Effector memory CD8-positive, alpha-beta T cell (primary cell): ENCODE measurements around the gene SIK2.
"Not testable (repeated sequence)": the region's sequence is repeated elsewhere in the genome, so short reads cannot be mapped to it uniquely, and the experiment has no call there.

ENCODE experiments used
- ATAC-seq: fragments of 150-1000 bp; cut with Tn5 transposase; replicated peaks from 2 replicates; pipeline ENCODE4 v1.10.0; 2021; ENCODE audit warnings: mild to moderate bottlenecking, moderate library complexity
- DNase-seq, 3 experiments: peaks; one replicate each; pipeline ENCODE4 v3.0.0; 2021
- H3K27ac Mint-ChIP-seq, 2 donors: one replicate each; pipeline ENCODE4 v1.8.0; 2022; ENCODE audit warnings: mild to moderate bottlenecking in 2 of 2, mixed read lengths in 2 of 2, moderate library complexity in 2 of 2
- H3K27me3 Mint-ChIP-seq, 2 donors: one replicate each; pipeline ENCODE4 v1.8.0; 2022; ENCODE audit warnings: mixed read lengths in 2 of 2
- H3K36me3 Mint-ChIP-seq: one replicate; pipeline ENCODE4 v1.8.0; 2022; ENCODE audit warnings: mild to moderate bottlenecking, moderate library complexity, mixed read lengths; ENCODE audit not compliant: insufficient read depth
- H3K4me1 Mint-ChIP-seq, 2 donors: one replicate each; pipeline ENCODE4 v1.8.0; 2022; ENCODE audit warnings: low read depth in 2 of 2, mixed read lengths in 2 of 2
- H3K4me3 Mint-ChIP-seq, 2 donors: one replicate each; pipeline ENCODE4 v1.8.0; 2022; ENCODE audit warnings: mild to moderate bottlenecking in 2 of 2, mixed read lengths in 2 of 2, moderate library complexity in 2 of 2
- H3K9me3 Mint-ChIP-seq, 2 donors: one replicate each; pipeline ENCODE4 v1.8.0; 2022; ENCODE audit warnings: mixed read lengths in 2 of 2

SIK2 gene

DNA sequence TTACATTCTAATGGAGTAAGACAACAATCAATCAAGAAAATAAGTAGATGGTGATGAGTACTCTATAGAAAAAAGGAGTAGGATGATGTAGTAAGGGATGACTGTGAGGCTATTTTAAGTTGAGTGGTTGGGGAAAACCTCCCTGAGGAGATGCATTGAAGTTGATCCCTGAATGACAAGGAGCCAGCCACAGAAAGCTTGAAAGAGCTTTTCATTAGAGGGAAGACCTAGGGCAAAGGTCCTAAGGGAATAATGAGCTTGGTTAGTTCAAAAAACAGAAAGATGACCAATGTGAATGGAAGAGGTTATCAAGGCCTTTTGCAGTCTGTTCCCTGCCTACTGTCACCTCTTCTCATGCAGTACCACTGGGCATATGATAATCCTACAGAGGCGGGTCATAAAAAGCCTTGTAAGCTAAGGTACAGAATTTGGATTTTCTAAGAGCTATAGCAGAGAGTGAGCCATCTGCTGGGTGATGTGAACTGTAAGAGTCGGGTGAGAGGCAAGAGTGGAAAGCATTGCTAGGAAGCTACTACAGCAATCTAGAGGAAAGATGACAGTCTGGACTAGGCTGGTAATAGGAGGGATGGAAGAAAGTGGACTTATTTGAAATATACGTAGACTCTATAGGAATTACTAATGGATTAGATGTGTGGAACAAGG is 160.9 kb downstream of the SIK2 start:
- H3K9me3 Mint-ChIP-seq, result no peaks in the 10 kb centered on the region
- no peak for ATAC-seq
- no peak overlapping the region for H3K27ac Mint-ChIP-seq
- no peak overlapping the region for H3K4me3 Mint-ChIP-seq
- peaks cover 30 to 37% of the 10 kb centered on the region in 2 donors for H3K4me1 Mint-ChIP-seq
- no peak for DNase-seq
- H3K27me3 Mint-ChIP-seq, result no peaks in the 10 kb centered on the region
- H3K36me3 Mint-ChIP-seq, result peaks cover 33% of the 10 kb centered on the region

DNA sequence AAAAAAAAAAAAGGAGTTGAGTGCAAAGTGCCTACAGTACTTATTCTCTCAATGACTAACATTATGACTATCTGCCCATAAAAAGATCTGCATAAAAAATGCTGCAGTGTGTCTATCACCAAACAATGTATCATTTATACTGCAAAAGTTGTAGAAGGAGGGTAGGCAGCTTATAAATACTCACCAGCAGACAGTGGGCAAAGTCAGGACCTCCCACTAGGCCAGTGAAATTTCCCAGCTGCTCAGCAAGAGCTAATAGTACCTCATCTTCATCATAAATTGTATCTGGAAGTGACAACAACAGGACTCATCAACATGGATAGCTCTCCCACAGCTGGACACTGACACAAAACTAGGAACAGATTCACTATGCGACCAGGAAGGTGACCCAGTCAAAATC is 162.4 kb downstream of the SIK2 start:
- Mint-ChIP-seq H3K27ac (peak overlapping the region in 1 of 2 donors; percentile 91), H3K27me3 (no peaks in the 10 kb centered on the region), H3K9me3 (no peaks in the 10 kb centered on the region), H3K4me1 (peaks cover 30 to 37% of the 10 kb centered on the region in 2 donors), H3K4me3 (peak overlapping the region; percentile 89 to 98), H3K36me3 (peaks cover 21% of the 10 kb centered on the region)
- no peak for ATAC-seq
- no peak for DNase-seq

DNA sequence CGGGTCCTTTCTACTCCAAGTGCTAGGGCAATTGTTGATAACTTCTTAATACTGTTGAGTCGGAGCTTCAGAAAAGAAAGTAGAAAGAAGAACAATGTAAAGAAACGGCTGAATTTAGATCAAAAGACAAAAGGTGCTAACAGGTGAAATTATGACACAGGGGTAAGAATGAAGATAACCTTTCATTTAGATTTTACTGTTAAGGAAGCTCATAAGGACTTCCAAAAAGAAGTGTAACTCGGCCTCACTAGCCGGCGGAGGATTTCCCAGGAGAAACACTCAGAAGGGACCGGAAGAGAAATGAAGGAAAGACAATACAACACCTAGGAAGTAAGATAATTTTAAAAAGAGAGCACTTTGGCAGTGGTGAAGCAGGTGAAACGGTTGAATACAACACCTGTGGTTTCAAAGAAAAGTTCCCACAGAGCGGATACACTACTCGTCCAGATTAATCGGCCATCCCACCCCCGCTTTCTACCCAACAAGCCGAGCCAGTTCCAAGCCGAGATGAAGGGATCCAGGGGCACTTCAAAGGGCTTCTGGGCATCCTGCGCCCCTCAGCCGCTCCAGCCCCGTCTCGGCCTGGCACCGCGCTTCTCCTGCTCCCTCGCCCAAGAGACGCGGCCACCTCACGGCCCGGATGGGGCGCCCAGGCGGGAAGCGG is 163.2 kb downstream of the SIK2 start:
- DNase-seq, result no peak
- Mint-ChIP-seq H3K27ac (peak overlapping the region; percentile 91 to 94), H3K9me3 (no peaks in the 10 kb centered on the region), H3K4me3 (peak overlapping the region; percentile 89 to 98), H3K27me3 (no peaks in the 10 kb centered on the region), H3K4me1 (peaks cover 30 to 37% of the 10 kb centered on the region in 2 donors), H3K36me3 (peaks cover 15% of the 10 kb centered on the region)
- ATAC-seq, result peak; percentile 5

DNA sequence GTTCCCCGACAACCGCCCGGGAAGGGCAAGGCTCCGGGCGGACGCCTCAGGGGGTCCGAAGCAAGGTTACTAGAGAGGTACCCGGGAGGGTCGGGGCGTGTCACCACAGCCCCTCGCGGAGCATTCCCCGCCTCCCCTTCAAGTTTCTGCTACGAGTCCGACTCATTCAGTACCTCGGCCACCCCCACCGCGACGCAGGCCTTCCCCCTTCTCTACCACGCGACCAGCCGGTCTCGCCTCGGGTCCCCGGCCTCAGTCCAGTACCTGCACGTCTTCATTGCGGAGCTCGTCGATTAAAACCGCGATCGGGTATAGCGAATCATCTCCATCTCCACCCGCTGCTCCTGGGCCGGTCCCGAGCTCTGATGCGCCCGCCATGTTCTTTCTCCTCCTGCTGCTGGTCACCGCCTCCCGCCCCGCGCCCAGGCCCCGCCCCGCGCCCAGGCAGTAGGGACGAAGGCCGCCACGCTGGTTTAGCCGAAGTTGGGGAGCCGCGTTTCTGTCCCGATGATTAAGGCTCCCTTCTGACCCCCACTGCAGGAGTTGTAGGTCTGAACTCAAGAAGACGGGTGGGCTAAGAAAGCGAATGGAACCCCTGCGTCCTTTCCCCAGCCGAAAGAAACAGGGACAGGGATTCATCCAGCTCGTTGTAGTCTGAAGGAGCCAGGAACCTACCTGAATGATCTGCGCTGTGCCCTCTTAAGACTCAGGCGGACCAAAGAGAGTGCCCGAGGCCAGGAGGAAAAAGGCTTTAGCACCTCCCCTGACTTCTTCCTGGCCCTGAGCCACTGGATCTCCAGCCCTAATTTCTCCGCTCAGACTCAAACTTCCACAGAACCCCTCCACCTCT is 164.0 kb downstream of the SIK2 start, which contains the start of gene PPP2R1B:
Gene PPP2R1B, minus strand, starts transcription at position 406 of the 850 bp plus-strand sequence. Its CDS starts 28 bp downstream, at position 378.
- no peaks in the 10 kb centered on the region for H3K9me3 Mint-ChIP-seq
- peak; percentile 97 for ATAC-seq
- H3K27ac Mint-ChIP-seq, result peak within 1 kb of the TSS; percentile 91 to 94
- H3K27me3 Mint-ChIP-seq, result no peaks in the 10 kb centered on the region
- peak within 1 kb of the TSS; percentile 89 to 98 for H3K4me3 Mint-ChIP-seq
- peaks cover 11% of the 10 kb centered on the region for H3K36me3 Mint-ChIP-seq
- H3K4me1 Mint-ChIP-seq, result peaks cover 30 to 37% of the 10 kb centered on the region in 2 donors
- peak; percentile 59 to 65 (median 60) for DNase-seq

DNA sequence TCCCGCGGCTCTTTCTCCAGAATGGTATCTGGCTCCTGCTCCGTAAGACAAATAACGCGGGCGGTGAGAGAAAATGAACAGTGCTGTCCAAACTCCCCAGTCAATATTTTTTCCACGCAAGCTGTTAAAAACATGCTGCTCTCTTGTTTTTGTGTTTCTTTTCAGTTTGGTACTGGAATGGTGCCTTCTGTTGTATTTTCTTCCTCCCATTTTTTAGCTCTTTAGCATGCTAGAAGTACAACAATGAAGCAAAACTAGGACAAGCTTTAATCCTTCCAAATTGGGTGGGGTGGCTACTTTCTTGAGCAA is 164.5 kb downstream of the SIK2 start:
- Mint-ChIP-seq H3K4me1 (peaks cover 30 to 37% of the 10 kb centered on the region in 2 donors), H3K9me3 (no peaks in the 10 kb centered on the region), H3K27ac (peak overlapping the region; percentile 91 to 94), H3K36me3 (peaks cover 11% of the 10 kb centered on the region), H3K4me3 (peak overlapping the region; percentile 89 to 98), H3K27me3 (no peaks in the 10 kb centered on the region)
- DNase-seq, result no peak
- ATAC-seq, result no peak

DNA sequence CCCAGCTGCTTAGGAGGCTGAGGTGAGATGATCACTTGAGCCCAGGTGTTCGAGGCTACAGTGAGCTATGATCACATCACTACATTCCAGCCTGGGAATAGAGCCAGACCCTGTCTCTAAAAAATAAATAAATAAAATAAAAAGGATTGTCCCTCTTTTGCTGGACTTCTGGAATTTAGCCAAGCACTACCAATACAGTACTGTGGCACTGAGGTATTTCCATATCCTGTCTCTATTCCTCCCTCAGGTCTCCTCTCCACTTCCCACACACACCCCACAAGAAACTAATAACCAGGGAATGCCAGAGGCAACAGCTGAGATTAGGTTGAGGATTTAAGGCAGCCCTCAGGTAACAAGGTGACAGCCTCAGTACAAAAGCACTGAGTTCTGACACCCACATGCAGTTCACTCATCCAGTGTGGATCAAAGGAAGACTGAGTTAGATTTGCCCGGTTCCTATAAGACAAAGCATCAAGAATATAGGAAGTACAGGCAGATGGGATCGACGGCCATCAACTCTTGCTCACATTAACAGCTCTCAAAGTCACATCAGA is 168.4 kb downstream of the SIK2 start:
- ATAC-seq (no peak), DNase-seq (no peak)
- no peaks in the 10 kb centered on the region for H3K27me3 Mint-ChIP-seq
- no peak overlapping the region for H3K27ac Mint-ChIP-seq
- peaks cover 3% of the 10 kb centered on the region for H3K36me3 Mint-ChIP-seq
- no peak overlapping the region for H3K4me3 Mint-ChIP-seq
- no peaks in the 10 kb centered on the region for H3K9me3 Mint-ChIP-seq
- peaks cover 10 to 11% of the 10 kb centered on the region in 2 donors for H3K4me1 Mint-ChIP-seq

DNA sequence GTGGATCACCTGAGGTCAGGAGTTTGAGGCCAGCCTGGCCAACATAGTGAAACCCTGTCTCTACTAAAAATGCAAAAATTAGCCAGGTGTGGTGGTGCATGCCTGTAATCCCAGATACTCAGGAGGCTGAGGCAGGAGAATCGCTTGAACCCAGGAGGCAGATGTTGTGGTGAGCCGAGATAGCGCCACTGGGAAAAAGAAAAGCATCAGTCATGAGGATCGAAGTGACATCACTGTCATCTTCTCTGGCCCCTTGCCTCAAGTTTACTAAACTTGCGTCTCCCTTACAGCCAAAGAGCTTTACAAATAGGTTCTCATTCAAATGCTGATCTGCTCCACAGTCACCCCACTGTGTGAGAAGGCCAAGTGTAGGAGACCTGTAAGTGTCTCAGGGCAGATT is 169.0 kb downstream of the SIK2 start:
- not testable (repeated sequence) for H3K4me3 Mint-ChIP-seq, ATAC-seq, H3K9me3 Mint-ChIP-seq, H3K27me3 Mint-ChIP-seq, H3K36me3 Mint-ChIP-seq, DNase-seq, H3K27ac Mint-ChIP-seq
- peaks cover 10 to 11% of the 10 kb centered on the region in 2 donors for H3K4me1 Mint-ChIP-seq

DNA sequence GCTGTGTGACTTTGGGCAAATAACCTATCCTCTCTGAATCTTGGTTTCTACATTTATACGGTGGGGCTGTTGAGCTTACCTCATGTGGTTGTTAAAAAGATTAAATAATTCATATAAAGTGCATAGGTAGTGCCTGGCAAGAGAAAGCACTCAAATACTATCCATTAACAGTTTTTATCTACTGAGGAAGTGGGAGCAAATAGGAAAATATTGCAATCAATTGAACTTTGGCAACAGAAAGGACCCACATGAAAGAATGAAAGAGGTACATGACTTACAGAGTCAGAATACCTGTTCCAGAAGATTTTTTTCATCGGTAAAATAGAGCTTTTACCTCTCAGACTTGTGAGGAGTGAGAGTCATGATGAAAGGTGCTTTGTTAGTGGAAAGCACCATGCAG is 170.3 kb downstream of the SIK2 start:
- H3K4me1 Mint-ChIP-seq, result no peaks in the 10 kb centered on the region
- no peak overlapping the region for H3K4me3 Mint-ChIP-seq
- DNase-seq (no peak), ATAC-seq (no peak)
- no peaks in the 10 kb centered on the region for H3K36me3 Mint-ChIP-seq
- no peaks in the 10 kb centered on the region for H3K9me3 Mint-ChIP-seq
- no peak overlapping the region for H3K27ac Mint-ChIP-seq
- H3K27me3 Mint-ChIP-seq, result no peaks in the 10 kb centered on the region

DNA sequence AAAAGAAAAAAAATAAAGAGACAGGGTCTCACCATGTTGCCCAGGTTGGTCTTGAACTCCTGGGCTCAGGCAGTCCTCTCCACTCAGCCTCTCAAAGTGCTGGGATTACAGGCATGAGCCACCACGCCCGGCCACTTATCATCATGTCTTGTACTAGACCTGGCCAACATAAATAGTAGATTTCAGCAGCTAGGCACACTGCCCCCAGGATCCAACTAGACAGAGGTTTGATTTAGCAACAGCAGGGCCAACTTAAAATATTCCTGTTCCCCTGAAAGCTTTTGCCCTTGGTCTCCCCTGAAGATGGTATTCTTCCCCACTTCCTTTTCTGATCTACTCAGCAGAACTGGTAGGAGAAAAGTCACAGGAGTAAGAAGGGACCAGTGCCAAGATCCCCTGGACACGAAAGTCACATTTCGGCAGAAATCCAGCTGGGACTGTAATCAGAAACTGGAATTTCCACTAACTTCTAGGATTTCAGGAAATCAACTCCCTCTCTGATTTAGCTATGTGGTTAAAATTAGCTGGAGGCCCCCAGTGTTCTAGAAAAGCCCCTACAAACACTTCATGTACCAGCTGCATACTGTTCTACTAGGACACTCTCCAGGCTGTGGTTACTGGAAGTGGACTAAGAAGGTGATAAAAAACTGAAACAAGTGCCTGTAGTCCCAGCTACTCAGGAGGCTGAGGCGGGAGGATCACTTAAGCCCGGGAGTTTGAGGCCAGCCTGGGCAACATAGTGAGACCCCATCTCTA is 172.9 kb downstream of the SIK2 start:
- no peak overlapping the region for H3K27ac Mint-ChIP-seq
- DNase-seq, result no peak
- no peaks in the 10 kb centered on the region for H3K9me3 Mint-ChIP-seq
- H3K4me3 Mint-ChIP-seq, result no peak overlapping the region
- H3K4me1 Mint-ChIP-seq, result no peaks in the 10 kb centered on the region
- ATAC-seq, result no peak
- no peaks in the 10 kb centered on the region for H3K27me3 Mint-ChIP-seq
- no peaks in the 10 kb centered on the region for H3K36me3 Mint-ChIP-seq

DNA sequence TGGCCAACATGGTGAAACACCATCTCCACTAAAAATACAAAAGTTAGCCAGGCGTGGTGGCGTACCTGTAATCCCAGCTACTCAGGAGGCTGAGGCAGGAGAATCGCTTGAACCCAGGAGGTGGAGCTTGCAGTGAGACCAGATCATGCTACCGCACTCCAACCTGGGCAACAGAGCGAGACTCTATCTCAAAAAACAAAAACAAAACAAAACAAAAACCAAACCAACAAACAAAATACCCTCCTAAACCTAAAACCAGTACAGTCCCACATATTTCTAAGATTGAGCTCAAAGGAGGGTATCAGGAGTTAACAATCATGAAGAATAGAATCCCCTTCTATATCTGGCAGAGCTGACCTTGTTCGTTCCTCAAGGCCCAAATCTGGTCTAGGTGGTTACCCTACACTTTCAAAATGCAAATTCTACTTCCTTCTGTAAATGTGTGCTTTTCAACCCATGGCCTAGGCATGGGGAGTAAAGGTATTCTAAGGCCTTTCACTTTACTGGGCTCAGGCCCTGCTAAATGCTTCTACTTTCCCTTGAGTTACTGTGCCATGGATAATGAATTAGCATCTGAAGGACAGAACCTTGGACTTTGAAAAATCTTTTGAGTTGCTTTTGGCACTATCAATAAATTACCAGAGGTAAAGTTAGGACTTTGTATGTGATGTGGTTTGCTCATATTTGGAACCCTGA is 174.3 kb downstream of the SIK2 start:
- Mint-ChIP-seq H3K27me3 (no peaks in the 10 kb centered on the region), H3K4me1 (no peaks in the 10 kb centered on the region), H3K4me3 (no peak overlapping the region), H3K27ac (no peak overlapping the region), H3K9me3 (no peaks in the 10 kb centered on the region), H3K36me3 (no peaks in the 10 kb centered on the region)
- DNase-seq, result no peak
- ATAC-seq, result peak; percentile 46

DNA sequence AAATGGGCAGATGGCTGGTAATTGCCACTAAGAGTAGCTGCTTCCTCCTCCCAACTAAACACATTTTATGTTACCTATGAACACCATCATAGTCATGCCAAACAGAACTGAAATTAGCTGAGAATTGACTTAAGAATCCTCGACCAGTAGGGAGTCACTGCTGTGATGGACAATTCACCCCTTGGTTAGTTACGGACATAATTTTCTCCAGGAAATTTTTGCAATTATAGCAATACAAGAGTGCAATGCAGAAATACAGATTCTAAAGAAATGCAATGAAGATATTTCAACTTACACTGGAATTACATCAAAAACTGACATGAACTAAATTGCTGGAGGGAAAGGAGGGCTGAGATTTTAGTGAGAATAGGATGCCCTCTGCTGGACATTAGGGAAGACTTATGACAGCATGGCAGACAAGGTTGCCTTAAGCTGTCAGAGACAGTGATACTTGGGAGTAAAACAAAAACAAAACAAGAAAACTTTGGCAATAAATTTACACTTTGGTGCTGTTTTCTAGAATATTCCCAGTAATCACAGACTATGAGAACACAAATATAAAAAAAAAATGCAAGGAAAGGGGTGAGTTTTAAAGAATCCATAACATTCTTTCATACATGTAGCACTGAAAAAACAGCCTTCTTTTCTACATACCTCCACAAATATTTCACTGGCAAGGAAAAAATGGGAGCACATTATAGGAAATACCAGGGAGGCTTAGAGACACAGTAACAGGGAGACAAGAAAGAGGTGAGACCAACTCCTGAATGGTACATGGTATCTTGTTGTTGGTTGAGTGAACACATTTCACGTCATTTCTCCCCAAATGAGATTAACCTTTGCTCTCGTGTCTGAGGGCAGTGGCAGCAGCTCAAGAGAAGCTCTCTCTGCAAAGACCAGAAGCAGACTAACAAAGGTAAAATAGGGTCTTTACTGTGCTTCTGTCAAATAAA is 175.1 kb downstream of the SIK2 start:
- no peak overlapping the region for H3K4me3 Mint-ChIP-seq

More for the DNA sequence above, 175.1 kb downstream of the SIK2 start:
- ATAC-seq (peak; percentile 93), DNase-seq (peak; percentile 14 to 30 (median 23))
- Mint-ChIP-seq H3K36me3 (no peaks in the 10 kb centered on the region), H3K9me3 (no peaks in the 10 kb centered on the region), H3K27ac (no peak overlapping the region), H3K27me3 (no peaks in the 10 kb centered on the region), H3K4me1 (no peaks in the 10 kb centered on the region)
